Stimulated activated CD4-positive, alpha-beta T cell treated with anti-CD3 and anti-CD28 coated beads, Interleukin-15, amount 100 ng/mL, for 48 hours (primary cell): ENCODE results near the gene PRX.
A peak's percentile ranks its signal among the peaks of the same experiment; 100 is the strongest.
"Not testable (repeated sequence)": the region's sequence is repeated elsewhere in the genome, so short reads cannot be mapped to it uniquely, and the experiment has no call there.

Experiments
- DNase-seq, 2 donors: peaks; one replicate each; pipeline ENCODE4 v3.0.0-alpha.2; 2020; ENCODE audit warnings: low read depth in 2 of 2

The PRX gene

GRCh38 chr19:40414542-40415535 lies 1.7 kb upstream of the PRX start:
- no peak for DNase-seq

GRCh38 chr19:40412866-40413265 lies 312 bp downstream of the PRX start:
- no peak for DNase-seq

GRCh38 chr19:40411958-40412499 lies 1.1 kb downstream of the PRX start:
- no peak for DNase-seq

GRCh38 chr19:40411125-40411842 lies 1.9 kb downstream of the PRX start:
- no peak for DNase-seq

GRCh38 chr19:40410030-40410389 lies 3.2 kb downstream of the PRX start:
- DNase-seq, result no peak

GRCh38 chr19:40408598-40408925 lies 4.6 kb downstream of the PRX start:
- DNase-seq, result not testable (repeated sequence)

- no peak for DNase-seq
These were observed 5.2 kb downstream of the PRX start for GRCh38 chr19:40407714-40408597.

GRCh38 chr19:40403262-40403984 lies 9.8 kb downstream of the PRX start:
- DNase-seq, result peak; percentile 63 to 81

GRCh38 chr19:40400559-40400958 lies 12.6 kb downstream of the PRX start:
- DNase-seq, result no peak

- DNase-seq, result peak; percentile 67 to 70
These were observed 14.6 kb downstream of the PRX start for GRCh38 chr19:40398417-40399131.

- DNase-seq, result no peak
These were observed 15.6 kb downstream of the PRX start for GRCh38 chr19:40397568-40397906.

- DNase-seq, result no peak
These were observed 16.2 kb downstream of the PRX start for GRCh38 chr19:40396886-40397567.

GRCh38 chr19:40395956-40396355 lies 17.2 kb downstream of the PRX start:
- no peak for DNase-seq

- DNase-seq, result no peak
These were observed 18.4 kb downstream of the PRX start for GRCh38 chr19:40394816-40395210.

- DNase-seq, result no peak
These were observed 19.0 kb downstream of the PRX start for GRCh38 chr19:40393894-40394815.

- DNase-seq, result no peak
These were observed 20.2 kb downstream of the PRX start for GRCh38 chr19:40392894-40393517.

- no peak for DNase-seq
These were observed 21.1 kb downstream of the PRX start for GRCh38 chr19:40392123-40392522.

- no peak for DNase-seq
These were observed 23.0 kb downstream of the PRX start, which contains the start of gene HIPK4 for GRCh38 chr19:40390084-40390742. Gene HIPK4, minus strand, starts transcription at chr19:40390181. Its CDS starts 279 bp downstream, at chr19:40389902.
